IPS-NIHi11 (cell line): ENCODE results near the gene ACTN2.
"Not testable (repeated sequence)": the region's sequence is repeated elsewhere in the genome, so short reads cannot be mapped to it uniquely, and the experiment has no call there.

Experiments used
- DNase-seq: peaks from one replicate; pipeline ENCODE4 v3.0.0; 2012; ENCODE audit warnings: mixed read lengths, low spot score

The ACTN2 gene

GRCh38 chr1:236685917-236686814, at the start of gene ACTN2:
Gene ACTN2, plus strand, starts transcription at chr1:236686499. Its CDS starts 175 bp downstream, at chr1:236686674.
- peak; percentile 89 for DNase-seq

- no peak for DNase-seq
Measured at GRCh38 chr1:236638945-236639344, 47.4 kb upstream of the ACTN2 start.

DNA sequence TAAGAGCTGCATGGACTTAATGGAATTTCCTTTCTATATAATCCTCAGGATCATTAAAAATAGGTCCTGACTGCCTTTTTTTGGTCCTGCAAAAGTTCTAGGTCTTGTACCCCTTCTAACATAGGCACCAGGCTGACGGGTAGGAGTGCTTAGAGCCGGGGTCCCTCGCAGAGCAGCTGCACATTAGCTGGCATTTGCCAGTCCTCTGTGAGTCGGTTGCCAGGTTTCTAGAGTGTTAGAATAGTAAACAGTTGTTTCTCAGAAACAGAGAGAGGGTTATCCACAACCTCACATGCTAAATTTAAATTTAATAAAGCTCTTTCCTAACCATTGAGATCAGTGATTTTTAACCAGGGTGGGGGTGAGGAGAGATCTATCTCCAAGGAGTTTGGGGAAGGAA, 46.6 kb upstream of the ACTN2 start:
- DNase-seq: no peak

GRCh38 chr1:236642763-236643162, 43.5 kb upstream of the ACTN2 start:
- no peak for DNase-seq

DNA sequence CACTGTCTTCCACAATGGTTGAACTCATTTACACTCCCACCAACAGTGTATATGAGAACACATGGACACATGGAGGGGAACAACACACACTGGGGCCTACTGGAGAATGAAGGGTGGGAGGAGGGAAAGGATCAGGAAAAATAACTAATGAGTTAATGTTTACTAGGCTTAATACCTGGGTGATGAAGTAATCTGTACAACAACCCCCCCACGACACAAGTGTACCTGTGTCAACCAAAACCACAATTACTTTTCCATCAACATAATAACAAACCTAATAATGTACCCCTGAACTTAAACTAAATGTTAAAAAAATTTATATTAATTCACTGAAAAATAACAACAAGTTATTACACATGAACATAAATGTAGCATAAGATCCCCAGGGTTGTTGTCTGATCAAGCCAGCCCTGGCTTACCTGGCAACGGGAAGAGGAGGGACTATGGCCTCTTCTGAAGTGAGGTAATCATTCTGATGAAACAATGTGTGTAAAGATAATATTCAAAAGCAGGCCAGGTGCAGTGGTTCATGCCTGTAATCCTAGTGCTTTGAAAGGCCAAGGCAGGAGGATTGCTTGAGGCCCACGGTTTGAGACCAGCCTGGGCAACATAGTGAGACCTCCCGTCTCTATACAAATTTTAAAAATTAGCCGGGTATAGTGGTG, 41.2 kb upstream of the ACTN2 start:
- no peak for DNase-seq

DNA sequence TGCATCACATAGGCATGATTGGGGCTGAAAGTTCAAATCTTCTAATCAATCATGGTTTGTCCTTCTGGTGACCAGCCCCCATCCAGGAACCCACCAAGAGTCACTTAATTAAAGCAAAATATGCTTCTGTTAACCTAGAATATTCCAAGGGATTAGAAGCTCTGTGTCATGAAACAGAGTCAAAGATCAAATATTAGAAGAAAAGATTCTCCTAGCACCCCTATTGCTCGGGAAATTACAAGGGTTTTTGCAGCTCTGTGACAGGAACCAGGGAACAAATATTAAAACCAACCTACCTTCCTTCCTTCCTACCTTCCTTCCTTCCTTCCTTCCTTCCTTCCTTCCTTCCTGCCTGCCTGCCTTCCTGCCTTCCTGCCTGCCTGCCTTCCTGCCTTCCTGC, 31.8 kb upstream of the ACTN2 start:
- DNase-seq: no peak

- DNase-seq: no peak
Measured at GRCh38 chr1:236654957-236655356, 31.3 kb upstream of the ACTN2 start.

- DNase-seq: no peak
Measured at GRCh38 chr1:236657398-236657797, 28.9 kb upstream of the ACTN2 start.

GRCh38 chr1:236659792-236660587, 26.3 kb upstream of the ACTN2 start:
- DNase-seq: peak; percentile 26

DNA sequence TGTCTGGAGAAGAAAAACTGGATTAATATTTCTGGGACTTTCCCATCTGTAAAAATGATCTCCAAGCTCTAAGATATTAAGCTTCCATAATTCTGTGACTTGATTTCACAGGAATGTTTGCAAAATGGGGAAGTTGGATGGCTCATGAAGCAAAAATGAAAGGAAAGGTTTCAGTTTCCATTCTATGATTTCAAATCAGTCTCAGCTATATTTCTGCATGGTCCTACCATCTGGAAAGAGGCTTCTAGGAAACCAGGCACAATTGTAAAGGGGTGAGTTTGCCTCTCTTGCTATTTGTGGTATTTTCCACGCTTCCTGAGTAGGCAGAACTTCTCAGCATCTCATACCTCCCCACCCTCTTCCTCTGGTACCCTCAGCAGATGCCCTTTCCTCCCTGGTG, 22.4 kb upstream of the ACTN2 start:
- DNase-seq: no peak

DNA sequence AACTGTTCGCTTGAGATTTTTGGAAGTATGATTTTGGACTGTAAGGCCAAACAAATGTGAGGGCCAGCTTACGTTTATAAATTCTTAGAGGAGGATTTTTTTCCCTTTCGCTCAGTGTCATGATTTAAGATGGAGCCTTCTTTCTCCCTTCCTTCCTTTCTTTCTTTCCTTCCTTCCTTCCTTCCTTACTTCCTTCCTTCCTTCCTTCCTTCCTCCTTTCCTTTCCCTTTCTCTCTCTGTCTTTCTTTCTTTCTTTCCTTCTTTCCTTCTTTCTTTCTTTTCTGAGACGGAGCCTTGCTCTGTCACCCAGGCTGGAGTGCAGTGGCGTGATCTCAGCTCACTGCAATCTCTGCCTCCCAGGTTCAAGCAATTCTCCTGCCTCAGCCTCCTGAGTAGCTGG, 17.4 kb upstream of the ACTN2 start:
- not testable (repeated sequence) for DNase-seq

GRCh38 chr1:236670060-236670459, 16.2 kb upstream of the ACTN2 start:
- no peak for DNase-seq

DNA sequence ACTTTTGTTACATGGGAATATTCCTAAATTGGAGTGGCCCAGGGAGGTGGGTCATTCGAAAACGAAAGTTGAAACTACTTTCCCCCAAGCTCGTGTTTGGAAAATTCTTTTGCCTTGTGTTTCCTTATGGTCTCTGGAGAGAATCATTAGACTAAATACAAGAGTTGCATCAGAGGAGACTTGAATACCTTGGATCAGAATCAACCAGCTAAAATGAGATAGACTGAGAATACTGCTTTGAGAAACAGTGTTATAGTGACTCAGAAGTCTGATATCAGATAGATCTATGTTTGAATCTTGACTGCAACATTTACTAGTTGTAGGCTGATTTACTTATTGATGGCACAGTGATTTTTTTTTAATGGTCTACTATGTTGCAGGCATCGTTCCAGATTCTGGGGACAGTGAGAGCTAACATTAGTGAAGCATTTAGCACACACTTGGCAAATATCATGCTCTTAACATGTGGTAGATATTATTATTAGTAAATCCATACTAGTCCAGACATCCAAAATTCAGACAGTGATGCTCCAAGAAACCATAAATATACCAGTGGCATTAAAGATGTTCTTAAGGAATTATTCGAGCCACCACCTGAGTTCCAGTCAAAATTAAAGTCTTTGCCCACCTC, 12.9 kb upstream of the ACTN2 start:
- DNase-seq: no peak

GRCh38 chr1:236677641-236678235, 8.6 kb upstream of the ACTN2 start:
- no peak for DNase-seq

GRCh38 chr1:236681219-236681618, 5.1 kb upstream of the ACTN2 start:
- DNase-seq: no peak

GRCh38 chr1:236685205-236685916, 938 bp upstream of the ACTN2 start:
- DNase-seq: no peak

GRCh38 chr1:236686815-236687160, 489 bp downstream of the ACTN2 start:
- DNase-seq: peak; percentile 15

DNA sequence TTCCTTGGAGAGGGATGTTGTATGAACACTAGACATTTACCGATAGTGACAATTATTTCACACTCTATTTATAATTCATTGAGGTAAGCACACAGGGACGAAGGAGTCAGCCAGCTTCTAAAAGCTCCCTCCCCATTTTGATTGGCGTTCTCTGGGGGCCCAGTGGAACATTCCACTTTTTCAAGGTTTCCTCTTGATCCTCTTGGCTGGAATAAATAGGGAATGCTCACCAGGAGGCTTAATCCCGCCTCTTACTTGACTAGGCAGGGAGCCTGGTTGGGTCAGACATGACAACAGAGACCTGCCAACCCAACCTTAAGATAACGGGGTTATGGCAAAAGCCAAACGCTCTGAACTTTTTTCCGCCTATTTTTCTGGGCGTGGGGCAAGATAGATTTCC, 974 bp downstream of the ACTN2 start:
- no peak for DNase-seq

GRCh38 chr1:236688705-236689104, 2.4 kb downstream of the ACTN2 start:
- DNase-seq: no peak

DNA sequence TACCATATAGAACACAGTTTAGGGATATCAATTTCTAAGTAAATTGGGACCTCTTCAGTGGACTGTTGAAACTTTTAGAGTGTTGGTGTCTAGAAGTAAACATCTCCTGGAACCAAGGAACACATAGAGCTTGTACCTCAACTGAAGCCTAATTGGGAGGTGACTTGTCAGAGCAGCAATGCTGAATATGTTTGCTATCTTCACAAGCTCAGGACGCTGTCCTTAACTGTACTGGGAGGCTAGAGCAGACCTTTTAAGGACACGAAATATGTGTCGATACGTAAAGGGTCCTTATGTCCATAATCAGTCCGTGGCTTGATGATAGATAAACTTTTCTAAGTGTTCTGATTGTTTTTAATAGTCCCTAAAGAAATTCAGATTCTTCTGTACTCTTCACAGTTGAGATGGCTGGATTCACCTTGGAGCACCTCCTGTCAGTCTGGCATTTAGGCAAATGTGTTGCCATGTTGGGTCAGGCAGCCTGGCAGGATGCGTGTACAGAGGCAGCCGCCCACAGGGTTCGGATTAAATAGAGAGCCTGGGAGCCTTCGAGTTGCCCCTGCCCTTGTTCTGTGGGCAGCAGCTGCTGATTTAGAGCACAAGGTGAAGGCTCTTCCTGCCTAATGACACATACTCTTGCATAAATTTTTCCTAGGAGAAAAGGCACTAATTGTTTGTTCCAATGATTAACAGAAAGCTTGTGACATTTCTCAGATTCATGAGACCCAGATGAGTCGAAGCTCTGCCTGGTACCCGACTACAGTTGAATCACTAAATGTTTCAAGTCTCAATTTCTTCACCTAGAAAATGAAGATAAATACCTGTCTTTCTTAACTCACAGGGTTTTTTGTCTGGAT, 3.6 kb downstream of the ACTN2 start:
- DNase-seq: no peak
